Trophoblast cell (in vitro differentiated cells and primary cell): ENCODE results near the gene WNT3.

Experiments used
- DNase-seq, 2 donors: peaks; one replicate each; pipeline ENCODE4 v3.0.0-alpha.2; 2016
- H2AFZ ChIP-seq: 2 replicates; pipeline ENCODE4 v1.6.1; 2013; ENCODE audit warnings: low read length, moderate library complexity, mild to moderate bottlenecking; ENCODE audit not compliant: insufficient read depth, poor library complexity
- H2AK5ac ChIP-seq: 2 replicates; pipeline ENCODE4 v1.6.1; 2013; ENCODE audit warnings: mild to moderate bottlenecking, low read length
- H2BK120ac ChIP-seq: 2 replicates; pipeline ENCODE4 v1.6.1; 2013; ENCODE audit warnings: low read length, mild to moderate bottlenecking, moderate library complexity; ENCODE audit not compliant: insufficient read depth, poor library complexity
- H2BK12ac ChIP-seq: 2 replicates; pipeline ENCODE4 v1.6.1; 2013; ENCODE audit warnings: mild to moderate bottlenecking, low read length, moderate library complexity
- H2BK5ac ChIP-seq: 2 replicates; pipeline ENCODE4 v1.6.1; 2013; ENCODE audit warnings: low read length, low read depth, moderate library complexity, mild to moderate bottlenecking; ENCODE audit not compliant: poor library complexity
- H3K14ac ChIP-seq: 2 replicates; pipeline ENCODE4 v1.6.1; 2013; ENCODE audit warnings: mild to moderate bottlenecking, low read length
- H3K18ac ChIP-seq: 2 replicates; pipeline ENCODE4 v1.6.1; 2013; ENCODE audit warnings: mild to moderate bottlenecking, low read length
- H3K23ac ChIP-seq: 2 replicates; pipeline ENCODE4 v1.6.1; 2013; ENCODE audit warnings: low read length
- H3K27ac ChIP-seq: 2 replicates; pipeline ENCODE4 v1.5.1; 2013; ENCODE audit warnings: low read depth, mild to moderate bottlenecking, inconsistent platforms, low read length, moderate library complexity
- H3K27me3 ChIP-seq: 2 replicates; pipeline ENCODE4 v1.6.1; 2013; ENCODE audit warnings: inconsistent platforms, mild to moderate bottlenecking, low read length, moderate library complexity; ENCODE audit not compliant: insufficient read depth
- H3K36me3 ChIP-seq, 2 experiments: 1 replicate in 1 of 2; 2 replicates in 1 of 2; pipeline ENCODE4 v1.6.1; 2013; ENCODE audit warnings: low read length in 2 of 2, mild to moderate bottlenecking in 2 of 2, moderate library complexity in 1 of 2; ENCODE audit not compliant: insufficient read depth in 2 of 2, control insufficient read depth in 1 of 2
- H3K4ac ChIP-seq: 2 replicates; pipeline ENCODE4 v1.6.1; 2013; ENCODE audit warnings: low read depth, mild to moderate bottlenecking, low read length, moderate library complexity
- H3K4me1 ChIP-seq, 2 experiments: 1 replicate in 1 of 2; 2 replicates in 1 of 2; pipeline ENCODE4 v1.6.1; 2013; ENCODE audit warnings: low read length in 2 of 2, mild to moderate bottlenecking in 2 of 2, moderate library complexity in 1 of 2; ENCODE audit not compliant: insufficient read depth in 2 of 2, control insufficient read depth in 1 of 2
- H3K4me2 ChIP-seq: 2 replicates; pipeline ENCODE4 v1.6.1; 2013; ENCODE audit warnings: inconsistent platforms, mild to moderate bottlenecking, low read length, moderate library complexity
- H3K4me3 ChIP-seq: 2 replicates; pipeline ENCODE4 v1.5.1; 2013; ENCODE audit warnings: mild to moderate bottlenecking, low read depth, low read length, inconsistent platforms
- H3K79me1 ChIP-seq: one replicate; pipeline ENCODE4 v1.6.1; 2013; ENCODE audit warnings: low read length
- H3K79me2 ChIP-seq: 2 replicates; pipeline ENCODE4 v1.6.1; 2013; ENCODE audit warnings: low read length, mild to moderate bottlenecking; ENCODE audit not compliant: control insufficient read depth, insufficient read depth, poor library complexity
- H3K9ac ChIP-seq: 2 replicates; pipeline ENCODE4 v1.6.1; 2013; ENCODE audit warnings: mild to moderate bottlenecking, low read length
- H3K9me3 ChIP-seq: 2 replicates; pipeline ENCODE4 v1.6.1; 2013; ENCODE audit warnings: low read depth, mild to moderate bottlenecking, control low read depth, inconsistent platforms, low read length; ENCODE audit not compliant: insufficient read depth
- H4K12ac ChIP-seq: 2 replicates; pipeline ENCODE4 v1.6.1; 2013; ENCODE audit warnings: low read depth, mild to moderate bottlenecking, low read length, moderate library complexity
- H4K8ac ChIP-seq: 2 replicates; pipeline ENCODE4 v1.6.1; 2013; ENCODE audit warnings: low read depth, mild to moderate bottlenecking, low read length, moderate library complexity
- H4K91ac ChIP-seq: one replicate; pipeline ENCODE4 v1.6.1; 2013; ENCODE audit warnings: low read depth, mild to moderate bottlenecking, low read length, moderate library complexity
- WGBS: extraction: QIAGEN DNeasy Blood & Tissue Kit; methylation state at CpG from one replicate; pipeline ENCODE4 v1.1.7; 2013; ENCODE audit warnings: missing lambda C conversion rate; ENCODE audit not compliant: insufficient read length, insufficient coverage; ENCODE audit errors: extremely low coverage; 5-methylcytosine and 5-hydroxymethylcytosine counted together

Gene WNT3

GRCh38 chr17:46787478-46787877, 31.0 kb downstream of the WNT3 start:
- H3K9ac ChIP-seq: no peak overlapping the region

GRCh38 chr17:46785696-46786095, 32.8 kb downstream of the WNT3 start:
- no peak overlapping the region for H4K12ac ChIP-seq
- no peak overlapping the region for H3K9ac ChIP-seq
- H3K27ac ChIP-seq: peak overlapping the region; percentile 2
- no peaks in the 10 kb centered on the region for H3K36me3 ChIP-seq
- no peak overlapping the region for H3K4ac ChIP-seq
- no peak overlapping the region for H3K18ac ChIP-seq
- peak overlapping the region; percentile 12 for H3K14ac ChIP-seq
- H2BK12ac ChIP-seq: peak overlapping the region; percentile 22
- H3K4me3 ChIP-seq: no peak overlapping the region
- no CpG with 5 or more reads among the region's 7 CpGs for WGBS
- H2BK5ac ChIP-seq: no peak overlapping the region
- H2AK5ac ChIP-seq: no peak overlapping the region
- H3K27me3 ChIP-seq: no peaks in the 10 kb centered on the region
- peaks cover 4% of the 10 kb centered on the region for H3K79me2 ChIP-seq
- H2AFZ ChIP-seq: no peak overlapping the region
- peak overlapping the region; percentile 36 for H4K91ac ChIP-seq
- H3K23ac ChIP-seq: no peak overlapping the region
- H2BK120ac ChIP-seq: peak overlapping the region; percentile 5
- H4K8ac ChIP-seq: no peak overlapping the region
- H3K4me2 ChIP-seq: no peak overlapping the region
- H3K79me1 ChIP-seq: peaks cover 12% of the 10 kb centered on the region
- peak; percentile 81 to 90 for DNase-seq
- H3K9me3 ChIP-seq: peaks cover 7% of the 10 kb centered on the region
- H3K4me1 ChIP-seq: peaks cover 14 to 15% of the 10 kb centered on the region in 2 experiments

More at GRCh38 chr17:46787478-46787877, 31.0 kb downstream of the WNT3 start:
- no peak overlapping the region for H3K27ac ChIP-seq
- no peak overlapping the region for H3K23ac ChIP-seq
- H3K9me3 ChIP-seq: peaks cover 7% of the 10 kb centered on the region
- peaks cover 12% of the 10 kb centered on the region for H3K79me1 ChIP-seq
- no peak overlapping the region for H2AFZ ChIP-seq
- H3K18ac ChIP-seq: no peak overlapping the region
- no peak overlapping the region for H4K8ac ChIP-seq
- no peak overlapping the region for H3K4me3 ChIP-seq
- H2BK120ac ChIP-seq: no peak overlapping the region
- WGBS: no CpG with 5 or more reads among the region's 13 CpGs
- H3K14ac ChIP-seq: no peak overlapping the region
- no peak overlapping the region for H3K4me2 ChIP-seq
- no peaks in the 10 kb centered on the region for H3K27me3 ChIP-seq
- no peak overlapping the region for H3K4ac ChIP-seq
- no peak overlapping the region for H4K12ac ChIP-seq
- peaks cover 4% of the 10 kb centered on the region for H3K79me2 ChIP-seq
- H2AK5ac ChIP-seq: no peak overlapping the region
- no peaks in the 10 kb centered on the region for H3K36me3 ChIP-seq
- H4K91ac ChIP-seq: no peak overlapping the region
- no peak overlapping the region for H2BK12ac ChIP-seq
- H2BK5ac ChIP-seq: no peak overlapping the region
- H3K4me1 ChIP-seq: peaks cover 17 to 19% of the 10 kb centered on the region in 2 experiments
- DNase-seq: no peak

GRCh38 chr17:46783031-46783593, 35.4 kb downstream of the WNT3 start:
- no peak overlapping the region for H2AK5ac ChIP-seq
- H3K9ac ChIP-seq: no peak overlapping the region
- no peak overlapping the region for H3K18ac ChIP-seq
- H3K4me3 ChIP-seq: no peak overlapping the region
- H2AFZ ChIP-seq: no peak overlapping the region
- no peaks in the 10 kb centered on the region for H3K36me3 ChIP-seq
- H3K23ac ChIP-seq: no peak overlapping the region
- no peak overlapping the region for H4K12ac ChIP-seq
- H2BK12ac ChIP-seq: peak overlapping the region; percentile 9
- peak overlapping the region; percentile 5 for H4K91ac ChIP-seq
- H3K14ac ChIP-seq: no peak overlapping the region
- H3K4me1 ChIP-seq: peaks cover 14 to 15% of the 10 kb centered on the region in 2 experiments
- no peaks in the 10 kb centered on the region for H3K27me3 ChIP-seq
- H3K27ac ChIP-seq: no peak overlapping the region
- H3K9me3 ChIP-seq: no peaks in the 10 kb centered on the region
- H3K4me2 ChIP-seq: no peak overlapping the region
- H3K79me2 ChIP-seq: peaks cover 4% of the 10 kb centered on the region
- no CpG with 5 or more reads among the region's 7 CpGs for WGBS
- no peak for DNase-seq
- H2BK5ac ChIP-seq: no peak overlapping the region
- H3K79me1 ChIP-seq: peaks cover 12% of the 10 kb centered on the region
- no peak overlapping the region for H3K4ac ChIP-seq
- no peak overlapping the region for H2BK120ac ChIP-seq
- no peak overlapping the region for H4K8ac ChIP-seq

GRCh38 chr17:46782250-46782953, 36.1 kb downstream of the WNT3 start:
- peak; percentile 30 to 50 for DNase-seq
- no peak overlapping the region for H3K9ac ChIP-seq
- no peak overlapping the region for H3K4ac ChIP-seq
- H3K9me3 ChIP-seq: no peaks in the 10 kb centered on the region
- peaks cover 14 to 15% of the 10 kb centered on the region in 2 experiments for H3K4me1 ChIP-seq
- peak overlapping the region; percentile 5 for H4K91ac ChIP-seq
- no peak overlapping the region for H3K23ac ChIP-seq
- H3K36me3 ChIP-seq: no peaks in the 10 kb centered on the region
- no peak overlapping the region for H2AFZ ChIP-seq
- no CpG with 5 or more reads among the region's 9 CpGs for WGBS
- peaks cover 12% of the 10 kb centered on the region for H3K79me1 ChIP-seq
- peaks cover 4% of the 10 kb centered on the region for H3K79me2 ChIP-seq
- no peak overlapping the region for H3K4me2 ChIP-seq
- no peak overlapping the region for H3K14ac ChIP-seq
- H2BK12ac ChIP-seq: peak overlapping the region; percentile 9
- H4K8ac ChIP-seq: no peak overlapping the region
- H2BK120ac ChIP-seq: no peak overlapping the region
- no peak overlapping the region for H3K27ac ChIP-seq
- no peak overlapping the region for H3K18ac ChIP-seq
- no peak overlapping the region for H2BK5ac ChIP-seq
- peak overlapping the region; percentile 7 for H2AK5ac ChIP-seq
- no peak overlapping the region for H3K4me3 ChIP-seq
- H3K27me3 ChIP-seq: no peaks in the 10 kb centered on the region
- no peak overlapping the region for H4K12ac ChIP-seq
